CD4-positive, alpha-beta T cell treated with Interleukin-10 for 1 hour (primary cell): ENCODE measurements around the gene INSRR.

Experiments
- DNase-seq: peaks from one replicate; pipeline ENCODE4 v3.0.0-alpha.2; 2020

Gene INSRR

DNA sequence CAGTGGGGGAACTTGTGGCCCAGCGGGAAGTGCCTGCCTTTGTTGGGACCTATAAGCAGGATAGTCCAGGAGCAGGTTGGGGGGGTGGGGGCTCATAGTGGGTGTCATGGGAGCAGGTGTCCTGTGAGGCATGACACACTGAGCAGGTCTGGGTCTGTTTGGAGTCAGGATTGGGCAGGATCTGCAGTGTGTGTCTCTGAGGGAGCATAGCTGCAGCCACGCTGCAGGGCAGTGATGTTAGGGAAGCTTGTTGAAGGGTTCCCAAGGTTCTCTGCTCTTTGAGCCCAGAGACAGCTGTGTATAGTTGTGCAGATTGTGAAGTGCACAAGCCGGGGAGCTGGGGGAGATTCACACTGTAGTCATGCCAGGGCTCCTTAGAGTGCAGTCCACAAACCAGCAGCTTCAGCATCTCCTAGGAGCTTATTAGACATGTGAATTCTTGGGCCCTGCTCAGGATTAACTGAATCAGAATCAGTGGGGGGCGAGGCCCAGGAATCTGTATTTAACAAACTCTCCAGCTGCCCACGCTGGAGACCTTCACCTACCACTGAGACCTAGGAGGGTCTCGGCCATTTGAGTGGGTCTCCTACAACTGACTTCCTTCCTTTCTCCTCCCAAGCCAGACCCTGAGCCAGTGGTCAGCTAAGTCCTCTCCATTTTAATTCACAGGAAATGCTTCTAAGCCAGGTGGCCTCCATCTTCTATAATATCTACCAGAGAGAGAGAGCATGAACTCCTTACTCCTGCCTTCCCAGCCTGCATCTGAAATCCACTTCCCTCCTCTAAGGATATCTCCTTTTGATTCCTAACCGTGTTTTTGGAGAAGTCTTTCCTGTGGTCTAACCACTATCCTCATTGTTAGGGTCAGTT, 11.1 kb downstream of the INSRR start:
- DNase-seq = no peak

DNA sequence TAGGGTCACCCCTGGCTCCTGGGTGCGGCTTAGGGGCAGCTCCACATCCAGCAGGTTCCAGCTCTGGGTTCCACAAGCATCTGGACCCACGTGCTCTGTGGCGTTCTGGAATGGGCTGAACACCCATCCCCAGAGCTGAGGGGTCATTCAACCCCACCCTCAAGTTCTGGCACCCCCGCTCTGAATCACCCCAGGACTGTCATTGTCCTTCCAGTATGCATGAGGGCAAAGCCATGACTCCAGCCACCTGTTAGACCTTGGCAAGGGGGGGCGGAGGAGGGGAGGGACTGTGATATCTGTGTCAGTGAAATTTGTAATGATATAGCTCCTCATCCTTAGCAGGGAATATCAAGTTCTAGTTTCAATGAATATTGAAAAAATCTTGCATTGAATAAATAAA, 12.3 kb downstream of the INSRR start:
- no peak for DNase-seq

DNA sequence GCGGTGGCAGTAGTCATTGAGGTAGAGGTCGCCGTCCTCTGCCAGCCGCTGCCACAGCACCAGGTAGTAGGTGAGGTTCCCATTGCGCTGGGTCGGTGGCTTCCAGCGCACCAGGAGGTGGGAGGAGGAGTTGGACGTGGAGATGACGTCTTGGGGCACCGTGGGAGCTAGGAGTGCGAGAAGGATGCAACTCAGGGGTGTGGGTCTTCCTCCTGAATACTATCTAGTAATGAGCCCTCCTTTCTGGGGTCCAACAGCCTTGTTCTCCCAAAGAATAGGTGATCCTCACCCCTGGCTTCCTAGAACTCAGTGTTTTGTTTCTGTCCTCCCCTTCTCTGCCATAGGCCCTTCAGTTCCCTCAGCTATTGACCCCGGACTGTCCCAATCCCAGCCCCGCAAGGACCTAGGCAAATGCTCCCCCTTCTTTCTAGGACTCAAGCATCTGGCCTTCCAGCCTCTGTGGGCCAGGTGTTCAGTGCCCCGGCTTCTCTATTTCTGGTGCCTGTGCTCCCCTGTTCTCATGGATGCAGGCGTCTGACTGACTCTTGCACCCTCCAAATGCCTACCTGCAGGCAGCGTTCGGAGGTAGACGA, 12.9 kb downstream of the INSRR start:
- no peak for DNase-seq

DNA sequence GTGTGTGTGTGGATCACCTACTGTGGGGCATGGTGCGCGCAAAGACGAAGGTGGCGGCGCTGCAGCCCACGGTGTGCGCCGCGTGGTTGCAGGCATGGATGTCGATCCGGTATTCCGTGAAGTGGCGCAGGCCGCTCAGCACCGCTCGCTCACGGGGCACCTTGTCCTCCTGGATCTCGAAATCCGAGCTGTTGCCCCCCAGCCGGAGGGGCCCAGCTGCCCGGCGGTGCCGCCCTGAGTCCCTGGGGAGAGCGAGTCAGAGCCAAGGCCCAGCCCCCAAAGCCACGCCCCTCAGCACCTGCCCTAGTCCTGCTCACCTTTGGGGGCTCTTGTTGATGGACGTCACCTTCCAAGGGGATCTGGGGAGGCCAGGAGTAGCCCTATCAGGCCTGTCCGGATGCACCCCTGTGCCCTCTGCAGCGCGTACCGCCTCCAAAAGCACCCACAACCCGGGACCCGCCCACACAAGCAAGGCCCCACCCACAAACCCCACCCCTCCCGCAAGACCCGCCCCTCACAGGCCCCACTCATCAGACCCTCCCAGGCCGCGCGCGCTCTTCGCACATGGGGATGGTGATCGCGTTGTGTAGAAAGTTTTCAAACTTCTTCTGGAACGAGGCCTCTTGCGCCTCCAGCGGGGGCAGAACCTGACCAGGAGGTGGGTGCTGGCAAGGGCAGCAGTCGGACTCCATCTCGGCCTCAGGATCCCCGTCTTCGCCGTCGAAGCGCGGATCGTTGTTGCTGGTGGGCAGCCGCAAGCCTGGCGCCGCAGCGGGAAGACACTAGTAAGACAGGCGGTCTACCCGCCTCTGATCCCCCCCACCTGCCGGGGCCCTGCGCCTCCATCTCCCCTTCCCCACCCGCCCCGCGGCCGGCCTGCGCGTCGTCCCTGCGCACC, 13.6 kb downstream of the INSRR start:
- peak; percentile 51 for DNase-seq

DNA sequence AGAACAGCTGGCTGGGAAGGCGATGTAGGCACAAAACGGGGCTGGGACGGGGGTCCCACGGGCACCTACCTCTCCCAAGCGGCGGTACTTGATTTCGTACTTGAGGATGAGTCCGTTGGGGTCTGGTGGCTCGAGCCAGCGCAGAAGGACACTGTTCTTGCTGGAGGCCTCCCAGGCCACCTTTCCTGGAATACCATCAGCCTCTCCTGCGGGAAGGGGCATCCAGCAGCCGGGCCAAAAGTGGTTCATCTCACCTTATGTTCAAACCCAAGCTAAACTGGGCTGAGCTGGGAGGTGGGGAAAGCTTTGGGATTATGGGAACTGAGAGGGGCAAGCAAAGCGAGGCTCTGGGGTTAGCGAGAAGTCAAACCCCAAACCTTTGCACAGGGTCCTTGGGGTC, 14.3 kb downstream of the INSRR start:
- DNase-seq = no peak

DNA sequence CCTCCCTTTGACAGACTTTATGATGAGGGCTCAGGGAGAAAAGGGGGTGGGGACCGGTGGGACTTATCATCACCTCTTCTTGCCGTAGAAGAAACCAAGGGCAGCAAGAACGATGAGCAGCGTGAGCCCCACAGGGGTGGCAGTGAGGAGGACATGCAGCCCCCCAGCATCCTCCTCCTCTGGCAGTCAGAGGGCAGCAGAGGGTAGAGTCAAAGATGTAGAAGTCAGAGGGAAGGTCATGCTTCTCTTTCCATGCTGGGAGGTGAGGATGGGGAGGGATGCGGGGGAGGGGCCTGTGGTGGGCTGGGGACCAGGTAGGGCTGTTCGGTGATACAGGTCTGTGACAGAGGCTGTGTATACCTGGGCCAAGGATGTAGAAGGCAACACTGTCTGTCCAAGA, 14.8 kb downstream of the INSRR start:
- no peak for DNase-seq

DNA sequence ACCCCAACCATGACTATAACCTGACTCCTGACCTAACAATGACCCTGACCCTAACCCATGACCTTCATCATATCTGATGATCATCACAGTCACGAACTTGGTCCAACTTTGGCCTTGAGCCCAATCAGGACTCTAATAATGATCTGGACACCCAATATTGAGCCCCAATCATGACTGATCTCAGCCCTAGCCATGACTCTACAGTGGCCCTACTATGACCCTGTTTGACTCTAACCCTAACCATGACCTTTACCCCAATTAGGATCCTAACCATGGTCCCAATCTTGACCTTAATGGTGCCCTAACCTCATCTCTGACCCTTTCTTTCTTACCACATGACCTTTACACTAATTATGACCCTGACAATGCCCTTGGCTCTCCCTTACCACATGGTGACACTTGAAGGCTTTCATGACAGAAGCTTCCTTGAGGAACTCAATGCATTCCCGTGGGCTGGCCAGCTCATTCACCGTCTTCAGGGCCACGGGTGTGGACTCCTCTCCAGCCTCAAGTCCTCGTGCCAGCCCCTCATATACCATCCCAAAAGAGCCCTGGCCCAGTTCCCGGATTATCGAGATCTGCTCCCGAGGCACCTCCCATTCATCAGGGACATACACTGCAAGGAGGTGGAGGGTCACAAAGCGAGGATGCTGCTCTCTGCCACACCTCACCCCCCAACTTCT, 16.2 kb downstream of the INSRR start:
- DNase-seq = no peak

DNA sequence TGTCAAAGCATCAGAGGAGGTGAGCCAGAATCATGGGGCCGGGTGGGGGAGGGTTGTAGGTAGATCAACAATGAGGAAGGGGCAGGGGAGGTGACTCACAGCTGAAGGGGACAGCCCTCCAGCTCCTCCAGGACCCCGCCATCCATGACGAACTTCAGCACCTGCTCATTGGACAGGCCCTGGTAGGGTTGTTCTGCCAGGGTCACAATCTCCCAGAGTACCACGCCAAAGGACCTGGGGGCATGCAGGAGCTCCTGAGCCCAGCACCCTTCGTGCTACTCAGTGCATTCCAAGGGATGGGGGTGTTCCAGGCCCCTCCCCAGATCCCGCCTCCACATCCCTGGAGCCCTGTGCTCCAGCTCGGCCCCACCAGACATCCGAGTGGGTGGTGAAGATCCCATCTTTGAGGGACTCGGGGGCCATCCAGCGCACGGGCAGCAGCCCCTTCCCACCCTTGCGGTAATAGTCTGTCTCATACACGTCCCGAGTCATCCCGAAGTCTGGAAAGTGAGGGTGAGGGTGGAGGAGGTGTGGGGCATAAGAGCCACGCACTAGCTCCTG, 17.5 kb downstream of the INSRR start:
- no peak for DNase-seq

DNA sequence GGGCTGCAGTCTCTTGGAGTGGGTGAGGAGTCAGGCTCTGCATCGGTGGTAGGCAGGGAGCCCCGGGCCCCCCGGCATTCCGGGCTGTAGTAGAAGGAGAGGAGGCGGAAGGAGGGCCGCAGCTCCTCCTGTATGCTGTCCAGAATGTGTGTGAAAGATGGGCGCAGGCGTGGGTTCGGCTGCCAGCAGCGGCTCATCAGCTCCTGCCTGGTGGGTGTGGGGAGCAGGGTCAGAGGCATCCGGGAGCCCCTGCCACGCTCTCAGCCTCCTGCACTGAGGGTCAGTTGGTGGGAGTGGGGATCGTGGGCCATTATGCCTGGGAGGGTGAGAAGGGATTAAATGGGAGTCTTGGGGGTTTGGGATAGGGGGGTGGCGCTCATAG, 18.0 kb downstream of the INSRR start:
- DNase-seq = no peak

DNA sequence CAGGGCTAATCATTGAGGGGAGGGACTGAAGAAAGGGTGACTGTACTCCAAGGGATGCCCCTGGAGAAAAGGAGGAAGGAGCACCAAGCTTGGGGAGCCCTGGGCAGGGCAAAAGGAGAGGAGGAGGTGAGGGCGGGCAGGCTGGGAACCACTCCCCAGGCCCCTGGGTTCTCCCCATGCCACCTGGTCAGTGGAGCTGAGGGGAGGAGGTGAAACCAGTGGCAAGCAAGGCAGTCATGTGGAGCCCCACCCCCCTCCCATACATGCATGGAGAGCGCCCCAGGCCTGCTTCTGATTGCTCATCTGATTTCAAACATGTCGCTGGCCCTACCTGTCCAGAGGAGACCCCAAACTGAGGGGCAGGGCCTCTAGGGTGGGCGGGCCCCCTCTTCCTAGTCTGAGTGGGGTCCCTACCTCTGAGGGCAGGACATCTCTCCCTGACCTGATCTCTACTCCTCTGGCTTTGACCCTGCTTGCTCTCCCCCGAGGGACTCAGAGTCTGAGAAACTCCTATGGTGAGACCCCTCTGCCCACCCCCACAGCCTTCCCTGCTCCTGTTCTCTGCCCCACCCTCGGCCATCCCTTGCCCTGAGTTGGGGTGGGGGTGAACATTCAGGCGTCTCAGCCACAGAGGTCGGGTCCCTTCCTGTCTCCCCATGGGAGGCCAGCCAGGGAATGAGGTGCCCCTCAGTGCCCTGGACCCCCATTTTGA, 18.6 kb downstream of the INSRR start:
- no peak for DNase-seq

DNA sequence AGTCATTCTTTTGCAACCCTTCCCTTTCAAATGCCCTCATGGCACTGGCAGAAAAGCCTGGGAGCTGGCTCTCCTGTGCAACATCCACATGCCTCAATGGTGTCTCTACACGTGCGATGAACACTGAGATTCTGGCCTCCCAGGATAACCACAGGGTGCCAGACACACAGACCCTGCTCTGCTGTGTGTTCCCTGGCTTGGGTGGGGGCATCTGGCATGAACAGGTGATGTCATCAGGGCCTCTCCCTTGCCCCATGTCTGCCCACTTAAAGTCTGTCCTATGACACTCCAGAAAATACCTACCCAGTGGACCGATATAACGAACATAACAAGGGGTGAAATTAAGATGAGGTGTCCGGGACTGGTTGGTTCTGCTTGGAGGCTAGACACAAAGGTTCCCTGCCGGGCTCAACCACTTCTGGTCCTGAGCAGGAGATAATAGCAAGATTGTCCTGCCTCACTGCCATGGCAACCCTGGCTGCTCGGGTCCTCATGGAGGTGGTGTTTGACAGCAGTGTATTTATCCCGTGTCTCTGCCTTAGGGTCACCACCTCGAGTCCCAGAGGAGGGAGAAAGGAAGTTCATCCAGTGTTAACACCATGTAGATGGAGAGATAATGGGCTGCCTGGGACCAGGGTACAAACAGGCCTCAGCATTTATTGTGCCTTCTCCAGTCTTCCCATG, 19.3 kb downstream of the INSRR start:
- no peak for DNase-seq

DNA sequence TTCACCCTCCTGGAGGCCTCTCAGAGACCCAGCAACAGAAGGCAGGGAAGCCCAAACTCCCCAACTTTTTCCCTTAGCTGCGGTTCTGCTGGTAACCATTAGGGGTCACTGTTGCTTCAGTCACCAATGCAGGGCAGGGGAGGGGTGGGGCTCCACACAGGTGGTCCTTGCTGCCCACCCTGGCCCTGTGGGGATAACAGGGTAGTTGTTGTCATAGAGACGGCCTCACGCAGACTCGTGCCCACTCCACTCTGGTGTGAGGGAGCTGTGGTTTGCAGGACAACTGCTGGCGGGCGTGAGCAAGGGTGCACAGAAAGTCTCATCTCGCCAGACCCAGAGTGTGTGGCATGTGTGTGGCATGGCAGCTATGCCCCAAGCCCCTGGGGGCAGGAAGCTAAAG, 19.9 kb downstream of the INSRR start:
- peak; percentile 67 for DNase-seq

DNA sequence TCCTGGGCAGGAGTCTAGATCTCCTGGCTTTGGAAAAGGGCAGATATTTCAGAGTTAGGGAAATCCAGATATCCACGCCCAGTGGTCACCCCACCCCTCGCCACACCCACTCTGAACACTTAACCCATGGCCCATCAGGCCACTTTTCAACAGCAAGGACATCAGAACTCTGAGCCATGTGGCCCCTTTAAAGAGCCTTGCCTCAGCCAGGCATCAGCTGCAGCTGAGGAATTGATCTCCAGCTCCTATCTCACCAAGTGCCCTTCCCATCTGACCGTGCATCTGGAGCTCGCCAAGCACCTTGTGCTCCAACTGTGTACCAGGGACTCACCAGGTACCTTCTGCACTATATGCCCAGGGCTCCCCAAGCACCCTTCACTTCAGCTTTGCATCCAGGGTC, 22.0 kb downstream of the INSRR start:
- no peak for DNase-seq

DNA sequence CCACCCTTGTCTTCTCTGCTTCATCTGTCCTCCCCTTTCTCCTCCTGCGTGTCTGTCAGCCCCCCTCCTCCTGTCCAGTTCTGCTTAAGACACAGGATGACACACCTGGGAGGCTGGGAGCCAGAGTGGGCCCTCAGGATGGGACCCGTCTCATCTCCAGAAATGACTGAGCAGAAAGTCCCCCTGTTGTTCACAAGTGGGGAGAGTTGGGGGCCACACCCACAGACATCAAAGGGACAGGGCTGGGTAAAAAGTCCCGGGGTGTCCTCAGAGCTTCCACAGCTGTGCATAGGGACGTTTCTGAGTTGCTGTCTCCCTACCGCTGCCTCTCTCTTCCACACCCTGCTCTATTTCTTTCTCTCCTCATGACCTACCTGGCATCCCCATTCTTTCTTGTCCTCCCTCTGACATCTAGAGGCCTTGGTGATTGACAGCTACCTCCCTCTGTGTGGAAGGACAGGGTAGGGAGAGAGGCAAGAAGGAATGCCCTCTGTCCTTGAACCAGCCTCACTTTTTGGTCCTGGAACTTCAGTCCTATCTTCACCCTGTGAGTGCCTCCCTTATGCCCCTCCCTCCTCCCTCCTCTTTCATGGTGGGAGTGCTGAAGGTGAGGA, 22.8 kb downstream of the INSRR start:
- peak; percentile 56 for DNase-seq

DNA sequence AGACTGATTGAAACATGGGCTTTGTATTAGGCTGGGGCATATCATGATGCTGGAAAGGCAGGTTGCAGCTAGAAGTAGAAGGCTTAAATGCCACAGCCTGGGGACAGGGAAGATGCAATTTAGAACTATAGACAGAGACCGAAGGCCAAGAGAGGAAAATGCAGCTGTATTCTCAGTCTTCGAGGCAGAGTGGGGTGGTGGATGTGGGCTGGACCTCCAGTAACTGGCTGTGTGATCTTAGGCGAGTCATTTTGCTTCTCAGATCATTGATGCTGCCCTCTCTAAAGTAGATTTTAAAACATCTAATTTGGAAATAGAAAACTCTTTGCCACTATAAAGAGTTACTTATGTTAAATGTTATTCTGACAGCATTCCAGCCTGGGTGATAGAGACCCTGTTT, 24.6 kb downstream of the INSRR start:
- no peak for DNase-seq

DNA sequence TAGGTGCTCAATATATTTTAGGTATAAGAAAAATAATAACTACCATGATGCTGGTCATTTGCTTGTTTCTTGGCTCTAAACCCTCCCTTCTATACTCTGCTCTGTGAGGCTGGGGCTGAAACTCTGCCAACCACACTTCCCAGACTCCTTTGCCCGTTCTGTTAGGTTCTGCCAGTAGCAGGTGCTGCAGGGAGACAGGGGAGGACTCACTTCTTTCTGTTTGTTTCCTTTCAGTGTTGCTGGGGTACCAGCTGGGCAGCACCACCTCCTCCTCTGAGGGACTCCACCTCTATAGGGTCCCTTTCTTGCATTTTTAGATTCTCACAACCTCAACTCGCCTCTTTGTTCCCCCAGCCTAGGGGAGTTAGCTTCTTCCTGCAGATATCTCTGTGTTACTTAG, 25.3 kb downstream of the INSRR start:
- no peak for DNase-seq

DNA sequence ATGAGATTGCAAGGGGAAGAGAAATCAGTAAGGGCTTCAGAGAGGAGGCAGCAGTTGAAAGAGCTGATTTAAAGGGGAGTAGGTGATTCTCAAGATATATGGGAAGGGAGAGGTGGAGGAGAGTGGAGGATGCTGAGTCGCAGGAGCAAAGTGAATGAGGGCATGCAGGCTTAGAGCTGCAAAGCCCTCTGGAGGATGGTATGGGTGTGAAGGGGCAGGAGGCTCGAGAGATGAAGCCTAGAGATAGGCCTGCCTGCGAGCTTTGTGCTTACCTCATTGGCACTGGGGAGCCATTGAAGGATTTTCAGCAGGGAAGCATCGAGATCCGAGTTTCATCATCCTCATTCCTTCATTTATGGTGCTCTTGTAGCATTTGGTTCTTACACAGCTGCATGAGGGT, 26.5 kb downstream of the INSRR start:
- no peak for DNase-seq

DNA sequence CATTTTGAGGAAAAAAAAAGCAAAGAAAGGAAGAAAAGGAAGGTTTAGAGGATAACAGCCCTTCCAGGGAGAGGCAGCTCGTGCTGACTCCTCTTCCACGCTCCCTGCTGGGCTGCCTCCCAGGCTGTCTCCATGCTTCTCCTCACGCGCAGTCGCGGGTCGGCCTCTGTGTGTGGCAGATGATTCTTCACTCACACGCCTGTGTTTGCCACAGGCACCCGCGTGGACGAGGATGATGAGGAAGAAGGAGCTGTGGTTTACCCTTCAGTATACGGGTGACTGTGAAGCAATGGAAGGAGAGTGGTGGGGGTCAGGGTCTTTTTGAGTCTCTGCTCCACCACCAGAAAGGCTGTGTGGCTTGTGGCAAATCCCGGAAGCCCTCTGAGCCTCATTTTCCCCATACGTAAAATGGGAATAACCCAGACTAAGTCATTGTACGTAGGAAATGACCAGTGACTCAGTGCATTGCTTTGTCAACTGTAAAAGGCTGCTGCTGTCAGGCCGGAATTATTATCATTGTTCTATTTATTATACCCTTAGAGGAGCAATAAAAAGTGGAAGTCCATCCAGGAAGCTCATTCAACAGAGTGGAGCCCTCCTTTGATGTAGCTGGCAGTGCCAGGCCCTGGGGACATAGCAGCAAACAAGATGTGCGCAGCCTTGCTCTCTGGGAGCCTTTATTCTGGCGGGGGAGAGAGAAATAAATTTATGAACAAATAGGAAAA, 30.4 kb downstream of the INSRR start:
- no peak for DNase-seq

DNA sequence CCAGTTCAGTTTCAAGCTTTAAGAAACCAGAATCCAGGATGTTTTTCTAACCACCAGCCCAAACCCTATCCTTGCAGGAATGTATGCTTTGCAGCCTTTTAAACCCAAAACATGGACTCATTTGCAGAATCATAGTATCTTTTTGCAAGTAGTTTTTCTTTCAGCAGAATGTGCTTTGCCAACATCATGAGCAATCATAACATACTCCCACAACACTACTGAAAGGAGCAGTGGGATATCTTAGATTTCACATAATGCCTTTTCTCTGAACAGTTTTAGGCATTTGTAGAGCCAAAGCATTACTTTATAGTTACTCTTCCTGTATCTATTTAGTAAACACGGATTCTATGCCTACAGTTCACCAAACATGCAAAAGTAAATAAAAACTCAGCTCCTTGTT, 32.3 kb downstream of the INSRR start:
- DNase-seq = no peak

DNA sequence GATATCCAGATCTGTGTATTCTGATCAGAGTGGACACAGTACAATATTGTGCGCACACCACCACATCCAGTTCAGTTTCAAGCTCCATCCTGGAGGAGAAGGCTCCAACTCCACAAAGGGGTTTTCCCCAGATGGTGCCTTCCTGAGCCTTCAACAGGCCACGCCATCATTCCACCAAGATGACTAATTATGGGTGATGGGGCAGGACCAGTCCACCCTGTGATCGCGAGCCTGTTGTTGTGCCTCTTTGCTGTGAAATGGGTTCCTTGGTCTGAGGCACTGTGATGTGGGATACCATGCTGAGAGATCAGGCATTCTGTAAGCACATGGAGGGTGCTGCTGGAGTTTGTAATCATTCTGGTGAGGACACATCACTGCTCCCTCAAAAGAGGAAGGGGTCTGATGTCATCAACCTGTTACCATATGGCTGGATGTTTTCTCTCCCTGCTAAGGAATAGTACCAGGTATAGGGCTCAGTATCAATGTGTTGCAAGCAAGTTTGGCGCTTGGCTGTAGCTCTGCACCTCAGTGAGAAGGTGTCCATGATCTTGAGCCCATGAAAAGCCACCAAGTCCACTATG, 35.6 kb downstream of the INSRR start:
- no peak for DNase-seq
